GM18505 (cell line): Measurements from ENCODE around the gene CHPF2.

Experiments used
- ATAC-seq: cut with Tn5 transposase; IDR thresholded peaks from one replicate; pipeline ENCODE4 v1.9.1; 2021; ENCODE audit not compliant: unreplicated experiment
- POLR2A ChIP-seq: IDR thresholded peaks from 4 replicates; pipeline ENCODE4 v1.6.1; 2011; ENCODE audit warnings: borderline replicate concordance; ENCODE audit not compliant: insufficient read depth, insufficient read length; ENCODE audit errors: extremely low read depth

CHPF2 gene

GRCh38 chr7:151250181-151251132, 18.2 kb downstream of the CHPF2 start:
- no peak for TF ChIP-seq POLR2A
- no peak for ATAC-seq

GRCh38 chr7:151251328-151251688, 19.0 kb downstream of the CHPF2 start:
- no peak for ATAC-seq
- TF ChIP-seq POLR2A = no peak

GRCh38 chr7:151251689-151252560, 19.6 kb downstream of the CHPF2 start:
- no peak for ATAC-seq
- TF ChIP-seq POLR2A = no peak

GRCh38 chr7:151252561-151252835, 20.2 kb downstream of the CHPF2 start:
- ATAC-seq = no peak
- TF ChIP-seq POLR2A = no peak

- TF ChIP-seq POLR2A = no peak
- no peak for ATAC-seq
These were observed 20.9 kb downstream of the CHPF2 start for GRCh38 chr7:151252961-151253711.

GRCh38 chr7:151254316-151254715, 22.0 kb downstream of the CHPF2 start:
- TF ChIP-seq POLR2A = no peak
- no peak for ATAC-seq

- ATAC-seq = no peak
- TF ChIP-seq POLR2A = no peak
These were observed 22.6 kb downstream of the CHPF2 start for GRCh38 chr7:151254851-151255250.

GRCh38 chr7:151255390-151255789, 23.1 kb downstream of the CHPF2 start:
- no peak for ATAC-seq
- TF ChIP-seq POLR2A = no peak

GRCh38 chr7:151256410-151257045, 24.2 kb downstream of the CHPF2 start:
- ATAC-seq = no peak
- TF ChIP-seq POLR2A = no peak

- TF ChIP-seq POLR2A = no peak
- no peak for ATAC-seq
These were observed 25.7 kb downstream of the CHPF2 start for GRCh38 chr7:151257990-151258389.

- no peak for TF ChIP-seq POLR2A
- ATAC-seq = no peak
These were observed 28.2 kb downstream of the CHPF2 start for GRCh38 chr7:151260471-151260870.

GRCh38 chr7:151260883-151261282, 28.6 kb downstream of the CHPF2 start:
- TF ChIP-seq POLR2A = no peak
- no peak for ATAC-seq

GRCh38 chr7:151261529-151261928, 29.2 kb downstream of the CHPF2 start:
- ATAC-seq = no peak
- TF ChIP-seq POLR2A = no peak
